ENCODE measurements around the gene SUSD1.

- TF ChIP-seq CTCF (IDR thresholded peaks at IDR 0.05; ENCODE audit: insufficient read depth, low read depth, low read length) (no peak), EZH2 (IDR thresholded peaks at IDR 0.05; ENCODE audit: insufficient read depth, low read length) (no peak)
Measured at GRCh38 chr9:112072721-112073638, 102.1 kb downstream of the SUSD1 start.
